Liver (tissue), 3 donors: Measurements from ENCODE around the gene RAP1B.

Source experiments
- ATF3 ChIP-seq: IDR thresholded peaks from 2 replicates; pipeline ENCODE4 v1.6.1; 2016; ENCODE audit warnings: antibody characterized with exemption
- CTCF ChIP-seq: fragments of 150-350 bp; IDR thresholded peaks from 2 replicates; pipeline ENCODE4 v1.5.1; 2017; ENCODE audit warnings: improper control_type of control experiment, low read depth, low read length; ENCODE audit not compliant: missing input control
- FOXA1 ChIP-seq: IDR thresholded peaks from 2 replicates; pipeline ENCODE4 v1.6.1; 2016; ENCODE audit warnings: antibody characterized with exemption
- FOXA2 ChIP-seq: IDR thresholded peaks from 2 replicates; pipeline ENCODE4 v1.6.1; 2016; ENCODE audit warnings: antibody characterized with exemption
- GABPA ChIP-seq, 2 donors: IDR thresholded peaks in 1 of 2; conservative IDR thresholded peaks in 1 of 2; 2 replicates each; pipeline ENCODE4 v1.6.1; 2016; ENCODE audit warnings: antibody characterized with exemption in 2 of 2, mild to moderate bottlenecking in 1 of 2, moderate library complexity in 1 of 2
- JUND ChIP-seq, 2 donors: IDR thresholded peaks; 2 replicates each; pipeline ENCODE4 v1.6.1; 2016; ENCODE audit warnings: antibody characterized with exemption in 2 of 2
- MAX ChIP-seq: IDR thresholded peaks from 2 replicates; pipeline ENCODE4 v1.6.1; 2016; ENCODE audit warnings: antibody characterized with exemption
- RAD21 ChIP-seq, 2 donors: IDR thresholded peaks; 2 replicates each; pipeline ENCODE4 v1.6.1; 2016; ENCODE audit warnings: antibody characterized with exemption in 2 of 2, mild to moderate bottlenecking in 2 of 2
- REST ChIP-seq: IDR thresholded peaks from 2 replicates; pipeline ENCODE4 v1.6.1; 2016; ENCODE audit warnings: antibody characterized with exemption, mild to moderate bottlenecking
- SP1 ChIP-seq: IDR thresholded peaks from 2 replicates; pipeline ENCODE4 v1.6.1; 2018; ENCODE audit warnings: antibody characterized with exemption, mild to moderate bottlenecking
- TAF1 ChIP-seq: conservative IDR thresholded peaks from 2 replicates; pipeline ENCODE4 v1.6.1; 2016; ENCODE audit warnings: antibody characterized with exemption, mild to moderate bottlenecking
- YY1 ChIP-seq: IDR thresholded peaks from 2 replicates; pipeline ENCODE4 v1.6.1; 2016; ENCODE audit warnings: antibody characterized with exemption, mild to moderate bottlenecking
- ZBTB33 ChIP-seq: IDR thresholded peaks from 2 replicates; pipeline ENCODE4 v1.6.1; 2016; ENCODE audit warnings: antibody characterized with exemption
- donor health status: healthy.
- donor health status: healthy.

- TF ChIP-seq CTCF = no peak
- TF ChIP-seq FOXA1 = no peak
- no peak for TF ChIP-seq SP1
- TF ChIP-seq JUND (IDR thresholded peaks at IDR 0.05) = no peak
- no peak for TF ChIP-seq MAX
- no peak for TF ChIP-seq RAD21 (IDR thresholded peaks at IDR 0.05)
- TF ChIP-seq ATF3 = no peak
- no peak for TF ChIP-seq TAF1
- no peak for TF ChIP-seq ZBTB33
- TF ChIP-seq GABPA (IDR thresholded peaks at IDR 0.05 in 1 of 2, conservative IDR thresholded peaks at IDR 0.05 in 1 of 2) = no peak
- TF ChIP-seq FOXA2 = no peak
- TF ChIP-seq YY1 = no peak
- no peak for TF ChIP-seq REST
Measured at GRCh38 chr12:68647507-68647906, 36.8 kb downstream of the RAP1B start.
